Right renal pelvis (tissue), 4 donors: ENCODE results near the gene CCR5AS. TPM values are rescaled to one million over a fixed set of nuclear protein-coding genes. Genes with fewer than 3 reads are reported as not detected.

Experiments used
- DNase-seq, 4 donors: peaks; one replicate each; pipeline ENCODE4 v3.0.0-alpha.2; 2013; ENCODE audit warnings: low read depth in 4 of 4, low spot score in 3 of 4, missing footprints in 1 of 4
- polyA plus RNA-seq, 4 donors: library from polyadenylated mRNA; unstranded; fragments of 120-200 nt; gene quantifications; one replicate each; pipeline ENCODE4 v1.2.1, GENCODE V29; 2013; ENCODE audit not compliant: insufficient read length in 4 of 4

Gene CCR5AS

DNA sequence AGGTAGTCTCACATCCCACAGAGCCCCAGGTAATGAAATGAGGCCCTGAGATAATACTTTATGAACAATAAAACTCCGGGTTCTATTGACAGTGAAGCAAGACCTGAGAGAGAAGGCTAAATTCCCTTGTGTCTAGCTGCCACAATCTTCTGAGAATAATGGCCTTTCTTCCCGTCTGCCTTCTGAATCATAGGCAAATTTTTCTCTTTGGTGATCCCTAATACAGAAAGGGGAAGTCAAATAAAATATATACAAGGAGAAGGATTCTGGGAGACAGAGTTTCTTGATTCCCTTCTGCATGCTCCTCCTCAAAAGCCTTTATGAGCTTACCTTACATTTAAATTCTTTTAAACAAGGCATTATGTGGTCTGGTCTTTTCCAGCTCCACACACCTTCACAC, 82.8 kb downstream of the CCR5AS start:
- no peak for DNase-seq

- DNase-seq: no peak
Observed at GRCh38 chr3:46321461-46322104, 85.3 kb downstream of the CCR5AS start.

- no peak for DNase-seq
Observed at GRCh38 chr3:46318207-46318927, 88.5 kb downstream of the CCR5AS start.

DNA sequence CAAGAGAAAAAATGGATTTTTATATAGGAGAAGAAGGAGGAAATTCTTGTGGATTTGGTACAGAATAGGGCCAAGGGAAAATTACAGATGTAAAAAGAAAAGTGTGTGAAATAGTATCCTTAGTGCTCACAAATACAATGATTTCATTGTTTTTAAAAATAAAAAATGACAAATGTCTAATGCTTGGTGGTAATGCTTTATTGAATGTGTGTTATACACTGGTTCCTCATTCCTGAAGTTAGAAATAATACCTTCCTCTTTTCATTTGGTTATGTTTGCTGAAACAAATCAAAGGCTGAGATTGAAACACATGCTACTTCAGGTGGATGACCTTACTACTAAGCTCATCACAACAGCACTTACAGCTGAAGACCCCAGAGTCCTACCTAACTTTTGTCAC, 90.7 kb downstream of the CCR5AS start:
- DNase-seq: no peak

- DNase-seq: no peak
Observed at GRCh38 chr3:46314517-46314916, 92.3 kb downstream of the CCR5AS start.

Other genes starting within 250 kb of the CCR5AS start
- gene CCR1, start 198.8 kb downstream of the CCR5AS start, polyA plus RNA-seq: 1 to 10 TPM; 1.5 to 3.0 (median 2.5) TPM
- not detected for gene CCR3, start 164.6 kb downstream of the CCR5AS start, polyA plus RNA-seq
- gene CCR2, start 53.0 kb downstream of the CCR5AS start, polyA plus RNA-seq: 1 to 10 TPM in 3 of 4 donors, under 1 TPM in 1; 0.58 to 2.1 (median 1.8) TPM
- under 1 TPM; 0.16 to 0.68 (median 0.45) TPM for gene CCR5, start 36.1 kb downstream of the CCR5AS start, polyA plus RNA-seq
- 1 to 10 TPM in 3 of 4 donors, under 1 TPM in 1; 1.00 to 1.2 (median 1.1) TPM for gene CCRL2, start 193 bp upstream of the CCR5AS start, polyA plus RNA-seq
- 1 to 10 TPM; 2.1 to 3.4 (median 3.1) TPM for gene LTF, start 57.8 kb upstream of the CCR5AS start, polyA plus RNA-seq
- gene RTP3, start 90.9 kb upstream of the CCR5AS start, polyA plus RNA-seq: not detected
- 1 to 10 TPM; 1.9 to 3.1 (median 2.6) TPM for gene LRRC2, start 159.2 kb upstream of the CCR5AS start, polyA plus RNA-seq
- gene FAM240A, start 205.5 kb upstream of the CCR5AS start, polyA plus RNA-seq: under 1 TPM in 3 of 4 donors, not detected in 1; 0.08 to 0.26 (median 0.17) TPM